Liver (tissue), 3 donors: ENCODE measurements around the gene ZKSCAN5.

Experiments
- ATF3 ChIP-seq: IDR thresholded peaks from 2 replicates; pipeline ENCODE4 v1.6.1; 2016; ENCODE audit warnings: antibody characterized with exemption
- CTCF ChIP-seq: fragments of 150-350 bp; IDR thresholded peaks from 2 replicates; pipeline ENCODE4 v1.5.1; 2017; ENCODE audit warnings: improper control_type of control experiment, low read depth, low read length; ENCODE audit not compliant: missing input control
- JUND ChIP-seq, 2 donors: IDR thresholded peaks; 2 replicates each; pipeline ENCODE4 v1.6.1; 2016; ENCODE audit warnings: antibody characterized with exemption in 2 of 2
- MAX ChIP-seq: IDR thresholded peaks from 2 replicates; pipeline ENCODE4 v1.6.1; 2016; ENCODE audit warnings: antibody characterized with exemption
- RAD21 ChIP-seq, 2 donors: IDR thresholded peaks; 2 replicates each; pipeline ENCODE4 v1.6.1; 2016; ENCODE audit warnings: antibody characterized with exemption in 2 of 2, mild to moderate bottlenecking in 2 of 2
- REST ChIP-seq: IDR thresholded peaks from 2 replicates; pipeline ENCODE4 v1.6.1; 2016; ENCODE audit warnings: antibody characterized with exemption, mild to moderate bottlenecking
- SP1 ChIP-seq: IDR thresholded peaks from 2 replicates; pipeline ENCODE4 v1.6.1; 2018; ENCODE audit warnings: antibody characterized with exemption, mild to moderate bottlenecking
- TAF1 ChIP-seq: conservative IDR thresholded peaks from 2 replicates; pipeline ENCODE4 v1.6.1; 2016; ENCODE audit warnings: antibody characterized with exemption, mild to moderate bottlenecking
- YY1 ChIP-seq: IDR thresholded peaks from 2 replicates; pipeline ENCODE4 v1.6.1; 2016; ENCODE audit warnings: antibody characterized with exemption, mild to moderate bottlenecking
- donor health status: healthy.
- donor health status: healthy.

GRCh38 chr7:99541212-99541611, 36.8 kb downstream of the ZKSCAN5 start:
- TF ChIP-seq CTCF (no peak), REST (no peak), MAX (no peak), RAD21 (IDR thresholded peaks at IDR 0.05) (no peak), TAF1 (no peak), YY1 (no peak), SP1 (no peak), ATF3 (no peak), JUND (IDR thresholded peaks at IDR 0.05) (no peak)
